IMR-90 (cell line): ENCODE measurements around the gene TPP1. TPM values are rescaled to one million over a fixed set of nuclear protein-coding genes. Genes with fewer than 3 reads are reported as not detected.

ENCODE experiments used
- ATAC-seq: fragments of 200-7000 bp; cut with Tn5 transposase; 2 replicates; pipeline ENCODE4 v1.9.1; 2020; ENCODE audit warnings: low read depth, mild to moderate bottlenecking, moderate library complexity
- BruUV-seq: library from RNA; stranded (reverse); fragments of 400-500 nt; replicated peaks from 2 replicates; lab custom pipeline; 2021; lab: Mats Ljungman, UMichigan
- CTCF ChIA-PET: fragments of 300-600 bp; formaldehyde crosslinking; extraction: SDS; loops from one replicate; lab custom pipeline; 2021; ENCODE audit warnings: antibody characterized with exemption; lab: Yijun Ruan, JAX
- POLR2A ChIA-PET: fragments of 300-600 bp; sonication (Branson Sonifier 250); formaldehyde crosslinking; loops from one replicate; lab custom pipeline; 2022; ENCODE audit warnings: antibody characterized with exemption; ENCODE audit not compliant: unreplicated experiment; lab: Charles Lee
- DNase-seq: peaks from one replicate; pipeline ENCODE4 v3.0.0; 2013
- H2AFZ ChIP-seq: replicated peaks from 2 replicates; pipeline ENCODE3; 2013; ENCODE audit warnings: low read length, mild to moderate bottlenecking; ENCODE audit not compliant: poor library complexity
- H2AK5ac ChIP-seq: 2 replicates; pipeline ENCODE4 v1.6.1; 2013; ENCODE audit warnings: low read depth, low read length, inconsistent platforms
- H2AK9ac ChIP-seq: replicated peaks from 2 replicates; pipeline ENCODE3; 2013; ENCODE audit warnings: mild to moderate bottlenecking, low read depth, low read length, moderate library complexity; ENCODE audit not compliant: poor library complexity
- H2BK120ac ChIP-seq: 2 replicates; pipeline ENCODE4 v1.6.1; 2013; ENCODE audit warnings: low read depth, low read length, inconsistent platforms
- H2BK15ac ChIP-seq: 3 replicates; pipeline ENCODE4 v1.6.1; 2013; ENCODE audit warnings: low read depth, low read length, inconsistent platforms
- H2BK20ac ChIP-seq: 2 replicates; pipeline ENCODE4 v1.6.1; 2013; ENCODE audit warnings: low read depth, mild to moderate bottlenecking, inconsistent platforms, low read length, moderate library complexity
- H2BK5ac ChIP-seq: 2 replicates; pipeline ENCODE4 v1.6.1; 2013; ENCODE audit warnings: mild to moderate bottlenecking, low read depth, low read length, inconsistent platforms; ENCODE audit not compliant: poor library complexity, severe bottlenecking
- H3K14ac ChIP-seq: replicated peaks from 2 replicates; pipeline ENCODE4 v1.6.1; 2013; ENCODE audit warnings: low read depth, low read length, inconsistent platforms
- H3K18ac ChIP-seq: 2 replicates; pipeline ENCODE4 v1.6.1; 2013; ENCODE audit warnings: low read depth, low read length, control low read depth
- H3K23ac ChIP-seq: 2 replicates; pipeline ENCODE4 v1.6.1; 2013; ENCODE audit warnings: low read depth, low read length, inconsistent platforms
- H3K27ac ChIP-seq: 2 replicates; pipeline ENCODE4 v1.5.1; 2013; ENCODE audit warnings: mild to moderate bottlenecking, control low read depth, low read length; ENCODE audit not compliant: insufficient read depth
- H3K27me3 ChIP-seq: 2 replicates; pipeline ENCODE4 v1.6.1; 2013; ENCODE audit warnings: low read length; ENCODE audit not compliant: control insufficient read depth, insufficient read depth
- H3K36me3 ChIP-seq: 2 replicates; pipeline ENCODE4 v1.6.1; 2013; ENCODE audit warnings: low read length, mixed read lengths; ENCODE audit not compliant: control insufficient read depth, insufficient read depth
- H3K4ac ChIP-seq: 2 replicates; pipeline ENCODE4 v1.6.1; 2013; ENCODE audit warnings: low read depth, low read length, inconsistent platforms
- H3K4me1 ChIP-seq: 2 replicates; pipeline ENCODE4 v1.6.1; 2013; ENCODE audit warnings: low read length, mixed read lengths; ENCODE audit not compliant: control insufficient read depth, insufficient read depth
- H3K4me2 ChIP-seq: 2 replicates; pipeline ENCODE4 v1.6.1; 2013; ENCODE audit warnings: low read depth, mild to moderate bottlenecking, control low read depth, low read length, moderate library complexity
- H3K4me3 ChIP-seq: 2 replicates; pipeline ENCODE4 v1.5.1; 2013; ENCODE audit warnings: low read depth, mild to moderate bottlenecking, control low read depth, low read length, moderate library complexity; ENCODE audit not compliant: insufficient read depth
- H3K56ac ChIP-seq: 2 replicates; pipeline ENCODE4 v1.6.1; 2013; ENCODE audit warnings: low read length, inconsistent platforms; ENCODE audit not compliant: insufficient read depth; ENCODE audit errors: extremely low read depth
- H3K79me1 ChIP-seq, 2 experiments: 2 replicates each; pipeline ENCODE4 v1.6.1; 2013; ENCODE audit warnings: low read length in 2 of 2, inconsistent platforms in 1 of 2, low read depth in 1 of 2
- H3K9ac ChIP-seq: 2 replicates; pipeline ENCODE4 v1.6.1; 2013; ENCODE audit warnings: low read depth, low read length, control low read depth
- H3K9me1 ChIP-seq: 2 replicates; pipeline ENCODE4 v1.6.1; 2013; ENCODE audit warnings: low read length, inconsistent platforms; ENCODE audit not compliant: insufficient read depth
- H3K9me3 ChIP-seq: 2 replicates; pipeline ENCODE4 v1.6.1; 2013; ENCODE audit warnings: low read length; ENCODE audit not compliant: control insufficient read depth, insufficient read depth
- H4K20me1 ChIP-seq: 2 replicates; pipeline ENCODE4 v1.6.1; 2013; ENCODE audit warnings: low read length, inconsistent platforms; ENCODE audit not compliant: insufficient read depth
- H4K5ac ChIP-seq: 2 replicates; pipeline ENCODE4 v1.6.1; 2013; ENCODE audit warnings: mild to moderate bottlenecking, low read depth, low read length, control low read depth
- H4K8ac ChIP-seq, 2 experiments: 2 replicates each; pipeline ENCODE4 v1.6.1; 2013; ENCODE audit warnings: low read depth in 2 of 2, low read length in 2 of 2, control low read depth in 1 of 2, inconsistent platforms in 1 of 2
- H4K91ac ChIP-seq: 2 replicates; pipeline ENCODE4 v1.6.1; 2013; ENCODE audit warnings: low read depth, low read length, inconsistent platforms; ENCODE audit not compliant: insufficient read depth
- BHLHE40 ChIP-seq: fragments of 150-350 bp; IDR thresholded peaks from 2 replicates; pipeline ENCODE4 v1.6.1; 2016; ENCODE audit warnings: mild to moderate bottlenecking, low read depth, low read length
- CEBPB ChIP-seq: IDR thresholded peaks from 2 replicates; pipeline ENCODE4 v1.6.1; 2012; ENCODE audit warnings: low read depth, low read length, improper control_type of control experiment
- CHD1 ChIP-seq: IDR thresholded peaks from 2 replicates; pipeline ENCODE4 v1.6.1; 2012; ENCODE audit warnings: low read depth, low read length, improper control_type of control experiment
- ELK1 ChIP-seq: fragments of 150-350 bp; IDR thresholded peaks from 2 replicates; pipeline ENCODE4 v1.6.1; 2016; ENCODE audit warnings: low read depth, mild to moderate bottlenecking, low read length, moderate library complexity, borderline replicate concordance
- MAFK ChIP-seq: IDR thresholded peaks from 2 replicates; pipeline ENCODE4 v1.6.1; 2012; ENCODE audit warnings: low read depth, low read length, improper control_type of control experiment
- MXI1 ChIP-seq: IDR thresholded peaks from 2 replicates; pipeline ENCODE4 v1.6.1; 2012; ENCODE audit warnings: low read depth, mild to moderate bottlenecking, low read length, moderate library complexity, borderline replicate concordance
- NFE2L2 ChIP-seq: fragments of 150-350 bp; IDR thresholded peaks from 2 replicates; pipeline ENCODE4 v1.6.1; 2016; ENCODE audit warnings: low read depth, mild to moderate bottlenecking, low read length
- POLR2A ChIP-seq: IDR thresholded peaks from 2 replicates; pipeline ENCODE4 v1.6.1; 2012; ENCODE audit warnings: mild to moderate bottlenecking, low read depth, low read length
- RAD21 ChIP-seq: IDR thresholded peaks from 2 replicates; pipeline ENCODE4 v1.6.1; 2012; ENCODE audit warnings: low read length, improper control_type of control experiment
- RCOR1 ChIP-seq: IDR thresholded peaks from 2 replicates; pipeline ENCODE4 v1.6.1; 2012; ENCODE audit warnings: mild to moderate bottlenecking, low read length, improper control_type of control experiment; ENCODE audit not compliant: insufficient replicate concordance
- RFX5 ChIP-seq: IDR thresholded peaks from 2 replicates; pipeline ENCODE4 v1.8.0; 2012; ENCODE audit warnings: low read depth, mild to moderate bottlenecking, low read length, moderate library complexity
- SMC3 ChIP-seq: fragments of 150-350 bp; IDR thresholded peaks from 2 replicates; pipeline ENCODE4 v1.6.1; 2016; ENCODE audit warnings: low read depth, mild to moderate bottlenecking, antibody characterized with exemption, low read length, moderate library complexity
- USF2 ChIP-seq: fragments of 150-350 bp; IDR thresholded peaks from 2 replicates; pipeline ENCODE4 v1.6.1; 2017; ENCODE audit warnings: mild to moderate bottlenecking, antibody characterized with exemption, low read length, low read depth
- WGBS, 2 experiments: methylation state at CpG; one replicate each; pipeline versions ENCODE4 v1.1.5 to v1.1.7; 2013; ENCODE audit warnings: missing lambda C conversion rate in 2 of 2; ENCODE audit not compliant: insufficient read length in 1 of 2; ENCODE audit errors: extremely low coverage in 2 of 2; 5-methylcytosine and 5-hydroxymethylcytosine counted together
- dilution Hi-C: fragments of 300-500 bp; cut with HindIII; formaldehyde crosslinking; loops from one replicate; pipeline ENCODE4 v1.14.3; 2018; ENCODE audit warnings: low sequenced_read_pairs; ENCODE audit not compliant: unreplicated experiment
- in situ Hi-C: fragments of 300-500 bp; cut with MboI; formaldehyde crosslinking; loops from 3 replicates; pipeline ENCODE4 v1.14.3; 2019; ENCODE audit warnings: low sequenced_read_pairs, inconsistent platforms, mixed read lengths
- intact Hi-C: fragments of 100-400 bp; cut with micrococcal nuclease; formaldehyde crosslinking; loops from 2 replicates; pipeline ENCODE4 v1.10.0; 2022
- polyA plus RNA-seq, 3 experiments: library from polyadenylated mRNA; depleted of rRNA; stranded (reverse); fragments of >200 nt; gene quantifications; 2 replicates each; pipeline ENCODE4 v1.2.3, GENCODE V29; 2012; ENCODE audit warnings: low replicate concordance in 1 of 3
- total RNA-seq: library from RNA; depleted of rRNA; stranded (reverse); fragments of >200 nt; gene quantifications from 2 replicates; pipeline ENCODE4 v1.2.3, GENCODE V29; 2012
- TF ChIP-seq, protein P1 (sequence below): conservative IDR thresholded peaks from 2 replicates; pipeline ENCODE4 v1.5.1; 2012; ENCODE audit warnings: mild to moderate bottlenecking, low read depth, low read length, improper control_type of control experiment

Gene TPP1
- total and polyA plus RNA-seq, 2 of the 4 experiments (the other 2 are of a cell fraction), result 33.5 to 108 TPM

GRCh38 chr11:6656936-6657335 is 37.7 kb upstream of the TPP1 start:
- H2AK9ac ChIP-seq, result no peak overlapping the region
- H3K9ac ChIP-seq, result no peak overlapping the region
- WGBS, 2 experiments, result 38% methylated on average over 2 of the region's 5 CpGs; no CpG with 5 or more reads in 1 of the 2 experiments
- dilution Hi-C loops (no loop called here), in situ Hi-C loops (no loop called here), intact Hi-C loops (no loop called here)
- H2BK15ac ChIP-seq, result no peak overlapping the region
- peak overlapping the region; percentile 18 for H3K23ac ChIP-seq
- no peak for ATAC-seq
- no peak overlapping the region for H4K5ac ChIP-seq
- H3K4ac ChIP-seq, result no peak overlapping the region
- H3K27me3 ChIP-seq, result peaks cover 15% of the 10 kb centered on the region
- no peak overlapping the region for H2AFZ ChIP-seq
- H3K18ac ChIP-seq, result no peak overlapping the region
- no peak overlapping the region for H4K91ac ChIP-seq
- CTCF ChIA-PET, result no interaction called here
- no peaks in the 10 kb centered on the region for H3K36me3 ChIP-seq
- no peaks in the 10 kb centered on the region for H3K9me3 ChIP-seq
- no peak overlapping the region for H2BK120ac ChIP-seq
- no peak overlapping the region for H2BK20ac ChIP-seq
- H4K8ac ChIP-seq, result peak overlapping the region in 1 of 2 experiments; percentile 59; a peak in 1 of 4 replicates
- no peak for TF ChIP-seq MXI1
- TF ChIP-seq CHD1, result no peak
- TF ChIP-seq POLR2A, result no peak
- TF ChIP-seq NFE2L2, result no peak
- no peak for TF ChIP-seq RCOR1
- no peak for TF ChIP-seq BHLHE40
- no peak for TF ChIP-seq CEBPB
- no peak for TF ChIP-seq ELK1
- TF ChIP-seq, protein P1, sequence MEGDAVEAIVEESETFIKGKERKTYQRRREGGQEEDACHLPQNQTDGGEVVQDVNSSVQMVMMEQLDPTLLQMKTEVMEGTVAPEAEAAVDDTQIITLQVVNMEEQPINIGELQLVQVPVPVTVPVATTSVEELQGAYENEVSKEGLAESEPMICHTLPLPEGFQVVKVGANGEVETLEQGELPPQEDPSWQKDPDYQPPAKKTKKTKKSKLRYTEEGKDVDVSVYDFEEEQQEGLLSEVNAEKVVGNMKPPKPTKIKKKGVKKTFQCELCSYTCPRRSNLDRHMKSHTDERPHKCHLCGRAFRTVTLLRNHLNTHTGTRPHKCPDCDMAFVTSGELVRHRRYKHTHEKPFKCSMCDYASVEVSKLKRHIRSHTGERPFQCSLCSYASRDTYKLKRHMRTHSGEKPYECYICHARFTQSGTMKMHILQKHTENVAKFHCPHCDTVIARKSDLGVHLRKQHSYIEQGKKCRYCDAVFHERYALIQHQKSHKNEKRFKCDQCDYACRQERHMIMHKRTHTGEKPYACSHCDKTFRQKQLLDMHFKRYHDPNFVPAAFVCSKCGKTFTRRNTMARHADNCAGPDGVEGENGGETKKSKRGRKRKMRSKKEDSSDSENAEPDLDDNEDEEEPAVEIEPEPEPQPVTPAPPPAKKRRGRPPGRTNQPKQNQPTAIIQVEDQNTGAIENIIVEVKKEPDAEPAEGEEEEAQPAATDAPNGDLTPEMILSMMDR, result no peak
- TF ChIP-seq SMC3, result no peak
- TF ChIP-seq RFX5, result no peak
- no peak for TF ChIP-seq USF2
- no peak for TF ChIP-seq MAFK
- no peak for TF ChIP-seq RAD21
- no peak overlapping the region for H3K56ac ChIP-seq
- no peak overlapping the region for H3K27ac ChIP-seq
- peaks cover 5% of the 10 kb centered on the region for H3K4me1 ChIP-seq
- no peak for DNase-seq
- H3K79me1 ChIP-seq, result peaks cover 3 to 17% of the 10 kb centered on the region in 2 experiments; a peak in 2 of 4 replicates
- no peak overlapping the region for H2BK5ac ChIP-seq
- H4K20me1 ChIP-seq, result 0 out of 2 replicates have a peak, but pooled peaks cover 3% of the 10 kb centered on the region
- H3K4me3 ChIP-seq, result no peak overlapping the region
- peak overlapping the region; percentile 5; the same call in 1 of the 2 replicates for H3K4me2 ChIP-seq
- H2AK5ac ChIP-seq, result no peak overlapping the region
- POLR2A ChIA-PET, result interaction anchor here (0.9 kb wide), 1 partner anchor 337 kb away, joined by 5 read pairs; no protein-coding TSS in a partner anchor
- peaks cover 16% of the 10 kb centered on the region for H3K9me1 ChIP-seq
- no TSS peak for BruUV-seq
- H3K14ac ChIP-seq, result no peak overlapping the region
